Measurements from ENCODE around the gene PPP1R3F.

DNA sequence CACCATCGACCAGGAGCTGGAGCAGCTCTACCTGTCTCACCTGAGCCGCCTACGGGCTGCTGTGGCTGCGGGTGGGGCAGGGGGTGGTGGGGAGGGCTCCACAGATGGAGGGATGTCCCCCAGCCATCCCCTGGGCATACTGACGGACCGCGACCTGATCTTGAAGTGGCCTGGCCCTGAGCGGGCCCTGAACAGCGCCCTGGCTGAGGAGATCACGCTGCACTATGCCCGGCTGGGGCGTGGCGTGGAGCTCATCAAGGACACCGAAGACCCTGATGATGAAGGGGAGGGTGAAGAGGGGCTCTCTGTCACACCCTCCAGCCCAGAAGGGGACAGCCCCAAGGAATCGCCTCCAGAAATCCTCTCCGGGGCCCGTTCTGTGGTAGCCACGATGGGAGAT, 16.5 kb downstream of the PPP1R3F start:
- TF ChIP-seq, protein P1, sequence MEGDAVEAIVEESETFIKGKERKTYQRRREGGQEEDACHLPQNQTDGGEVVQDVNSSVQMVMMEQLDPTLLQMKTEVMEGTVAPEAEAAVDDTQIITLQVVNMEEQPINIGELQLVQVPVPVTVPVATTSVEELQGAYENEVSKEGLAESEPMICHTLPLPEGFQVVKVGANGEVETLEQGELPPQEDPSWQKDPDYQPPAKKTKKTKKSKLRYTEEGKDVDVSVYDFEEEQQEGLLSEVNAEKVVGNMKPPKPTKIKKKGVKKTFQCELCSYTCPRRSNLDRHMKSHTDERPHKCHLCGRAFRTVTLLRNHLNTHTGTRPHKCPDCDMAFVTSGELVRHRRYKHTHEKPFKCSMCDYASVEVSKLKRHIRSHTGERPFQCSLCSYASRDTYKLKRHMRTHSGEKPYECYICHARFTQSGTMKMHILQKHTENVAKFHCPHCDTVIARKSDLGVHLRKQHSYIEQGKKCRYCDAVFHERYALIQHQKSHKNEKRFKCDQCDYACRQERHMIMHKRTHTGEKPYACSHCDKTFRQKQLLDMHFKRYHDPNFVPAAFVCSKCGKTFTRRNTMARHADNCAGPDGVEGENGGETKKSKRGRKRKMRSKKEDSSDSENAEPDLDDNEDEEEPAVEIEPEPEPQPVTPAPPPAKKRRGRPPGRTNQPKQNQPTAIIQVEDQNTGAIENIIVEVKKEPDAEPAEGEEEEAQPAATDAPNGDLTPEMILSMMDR (IDR thresholded peaks at IDR 0.05; ENCODE audit: poor library complexity) = no peak
- TF ChIP-seq EZH2 (IDR thresholded peaks at IDR 0.05; ENCODE audit: borderline replicate concordance) (no peak), EZH2phosphoT487 (IDR thresholded peaks at IDR 0.05; ENCODE audit: low read depth, severe bottlenecking, unreplicated experiment) (no peak)
